Right lobe of liver (tissue), 4 donors: Measurements from ENCODE around the gene DGKI.

Experiments
- CTCF ChIP-seq, 4 donors: fragments of 200-600 bp in 3 of 4; fragments of 450-650 bp in 1 of 4; IDR thresholded peaks; one replicate each; pipeline versions ENCODE4 v1.5.1 to v1.8.0; 2016 to 2022; ENCODE audit warnings: antibody characterized with exemption in 4 of 4, mild to moderate bottlenecking in 2 of 4
- POLR2A ChIP-seq: fragments of 450-650 bp; IDR thresholded peaks from one replicate; pipeline ENCODE4 v1.6.1; 2017; ENCODE audit warnings: antibody characterized with exemption, mild to moderate bottlenecking
- donor health status: DM: no; HTN: no; CAD: no.
- donor health status: DM: no; HTN: no; CAD: no.
- donor health status: DM: no; HTN: yes; CAD: no.

GRCh38 chr7:137832382-137832781 lies 14.4 kb downstream of the DGKI start:
- TF ChIP-seq CTCF (IDR thresholded peaks at IDR 0.05) = no peak
- no peak for TF ChIP-seq POLR2A
